ENCODE results near the gene MIPOL1. TPM values are rescaled to one million over a fixed set of nuclear protein-coding genes. Genes with fewer than 3 reads are reported as not detected.

The MIPOL1 gene
- total and polyA plus RNA-seq, 2 donors from 2014 or later = 4.4 to 14.8 TPM

- no peaks in the 10 kb centered on the region for H3K27me3 ChIP-seq (ENCODE audit: control insufficient read depth, insufficient read depth, low read length)
- no peaks in the 10 kb centered on the region for H3K36me3 ChIP-seq (ENCODE audit: control insufficient read depth in 2 of 3, insufficient read depth in 3 of 3, low read length in 3 of 3)
- no peak for FAIRE-seq
- no peaks in the 10 kb centered on the region for H3K4me1 ChIP-seq (ENCODE audit: control insufficient read depth in 2 of 3, insufficient read depth in 2 of 3, low read depth in 1 of 3, low read length in 3 of 3)
- no peaks in the 10 kb centered on the region for H3K9me3 ChIP-seq (ENCODE audit: control insufficient read depth in 2 of 3, insufficient read depth in 1 of 3, low read length in 3 of 3)
- no peak for DNase-seq
- no peak overlapping the region for H3K4me3 ChIP-seq (ENCODE audit: low read length in 3 of 3)
- no peak for TF ChIP-seq CTCF (IDR thresholded peaks at IDR 0.05; ENCODE audit: borderline replicate concordance, extremely low read depth, insufficient read depth)
- intact Hi-C loops (cut with DNase I) = no loop called here
- H3K27ac ChIP-seq (ENCODE audit: low read depth in 2 of 2, low read length in 2 of 2) = no peak overlapping the region
- H3K9ac ChIP-seq (ENCODE audit: low read length in 3 of 3) = no peak overlapping the region
These were observed 213.5 kb downstream of the MIPOL1 start for GRCh38 chr14:37411079-37411735.

- intact Hi-C loops (cut with DNase I) = no loop called here
- TF ChIP-seq CTCF (IDR thresholded peaks at IDR 0.05; ENCODE audit: borderline replicate concordance, extremely low read depth, insufficient read depth) = no peak
- Histone ChIP-seq H3K4me1 (ENCODE audit: control insufficient read depth in 2 of 3, insufficient read depth in 2 of 3, low read depth in 1 of 3, low read length in 3 of 3) (no peaks in the 10 kb centered on the region), H3K27me3 (ENCODE audit: control insufficient read depth, insufficient read depth, low read length) (no peaks in the 10 kb centered on the region), H3K4me3 (ENCODE audit: low read length in 3 of 3) (no peak overlapping the region), H3K27ac (ENCODE audit: low read depth in 2 of 2, low read length in 2 of 2) (no peak overlapping the region), H3K36me3 (ENCODE audit: control insufficient read depth in 2 of 3, insufficient read depth in 3 of 3, low read length in 3 of 3) (no peaks in the 10 kb centered on the region), H3K9me3 (ENCODE audit: control insufficient read depth in 2 of 3, insufficient read depth in 1 of 3, low read length in 3 of 3) (no peaks in the 10 kb centered on the region), H3K9ac (ENCODE audit: low read length in 3 of 3) (no peak overlapping the region)
- peak; percentile 6 for FAIRE-seq
- DNase-seq = no peak
These were observed 215.3 kb downstream of the MIPOL1 start for GRCh38 chr14:37413050-37413449.

- intact Hi-C loops (cut with DNase I) = no loop called here
- no peaks in the 10 kb centered on the region for H3K9me3 ChIP-seq (ENCODE audit: control insufficient read depth in 2 of 3, insufficient read depth in 1 of 3, low read length in 3 of 3)
- H3K9ac ChIP-seq (ENCODE audit: low read length in 3 of 3) = no peak overlapping the region
- no peaks in the 10 kb centered on the region for H3K36me3 ChIP-seq (ENCODE audit: control insufficient read depth in 2 of 3, insufficient read depth in 3 of 3, low read length in 3 of 3)
- H3K27ac ChIP-seq (ENCODE audit: low read depth in 2 of 2, low read length in 2 of 2) = no peak overlapping the region
- H3K4me3 ChIP-seq (ENCODE audit: low read length in 3 of 3) = no peak overlapping the region
- no peak for TF ChIP-seq CTCF (IDR thresholded peaks at IDR 0.05; ENCODE audit: borderline replicate concordance, extremely low read depth, insufficient read depth)
- H3K27me3 ChIP-seq (ENCODE audit: control insufficient read depth, insufficient read depth, low read length) = no peaks in the 10 kb centered on the region
- FAIRE-seq (no peak), DNase-seq (no peak)
- H3K4me1 ChIP-seq (ENCODE audit: control insufficient read depth in 2 of 3, insufficient read depth in 2 of 3, low read depth in 1 of 3, low read length in 3 of 3) = no peaks in the 10 kb centered on the region
These were observed 215.8 kb downstream of the MIPOL1 start for GRCh38 chr14:37413504-37414003.
